Adrenal gland (tissue), 12 donors: ENCODE data around the gene PTPRN2. TPM values are rescaled to one million over a fixed set of nuclear protein-coding genes. Genes with fewer than 3 reads are reported as not detected.

Source experiments
- DNase-seq, 7 donors: peaks; one replicate each; pipeline ENCODE4 v3.0.0-alpha.2; 2019 to 2020
- H3K27ac ChIP-seq, 5 donors: fragments of 200-600 bp; sonication (generic) in 4 of 5; 1 replicate in 3 of 5; 2 replicates in 2 of 5; pipeline versions ENCODE4 v1.5.1 to v1.8.0; 2016 to 2020; ENCODE audit warnings: mild to moderate bottlenecking in 1 of 5
- H3K27me3 ChIP-seq: fragments of 200-600 bp; 2 replicates; pipeline ENCODE4 v1.8.0; 2021
- H3K36me3 ChIP-seq, 2 donors: fragments of 200-600 bp; replicated peaks in 1 of 2; 1 replicate in 1 of 2; 2 replicates in 1 of 2; pipeline versions ENCODE4 v1.5.1 to v1.8.0; 2018 to 2022
- H3K4me1 ChIP-seq, 2 donors: fragments of 200-600 bp; replicated peaks in 1 of 2; 1 replicate in 1 of 2; 2 replicates in 1 of 2; pipeline versions ENCODE4 v1.5.1 to v1.8.0; 2018 to 2021
- H3K4me3 ChIP-seq, 4 donors: fragments of 200-600 bp; sonication (generic) in 3 of 4; one replicate each; pipeline ENCODE4 v1.5.1; 2016 to 2018
- H3K9me3 ChIP-seq, 3 donors: fragments of 200-600 bp; sonication (generic) in 1 of 3; replicated peaks in 1 of 3; 1 replicate in 2 of 3; 2 replicates in 1 of 3; pipeline versions ENCODE4 v1.5.1 to v1.8.0; 2016 to 2021
- POLR2A ChIP-seq, 2 donors: fragments of 450-650 bp; IDR thresholded peaks; one replicate each; pipeline ENCODE4 v1.6.1; 2017; ENCODE audit warnings: antibody characterized with exemption in 2 of 2, mild to moderate bottlenecking in 2 of 2, moderate library complexity in 1 of 2
- WGBS, 4 donors: extraction: QIAGEN DNeasy Blood & Tissue Kit in 2 of 4; methylation state at CpG; one replicate each; pipeline versions ENCODE4 v1.1.5 to v1.1.7; 2013 to 2017; 5-methylcytosine and 5-hydroxymethylcytosine counted together
- intact Hi-C, 2 donors: fragments of 100-400 bp; cut with DNase I; formaldehyde crosslinking; loops; one replicate each; pipeline versions ENCODE4 v1.14.1 to v1.15.0; 2022 to 2023
- polyA plus RNA-seq, 3 donors: library from polyadenylated mRNA; stranded (reverse); fragments of 200-250 nt in 2 of 3; fragments of 350-450 nt in 1 of 3; fragmentation: Illumina TruSeq in 1 of 3; extraction: RNeasy Lipid Tissue Mini Kit (QIAGEN cat#74804) in 1 of 3; gene quantifications; one replicate each; pipeline ENCODE4 v1.2.3, GENCODE V29; 2013 to 2014
- total RNA-seq, 9 donors: library from RNA; depleted of rRNA in 4 of 9; stranded (reverse); fragments of >200 nt in 4 of 9; fragments of 120-200 nt in 1 of 9; fragmentation: NEBNext Ultra II Directional in 1 of 9; extraction: Animal tissue kit (Norgen Biotek cat#: 25700) in 1 of 9; gene quantifications; one replicate each; pipeline versions ENCODE4 v1.1.0 to v1.2.4, GENCODE V29; 2013 to 2023
- TF ChIP-seq, protein P1 (sequence below), 6 experiments: fragments of 450-650 bp in 4 of 6; fragments of 200-600 bp in 2 of 6; sonication (generic) in 1 of 6; IDR thresholded peaks; 1 replicate in 5 of 6; 2 replicates in 1 of 6; pipeline versions ENCODE4 v1.5.1 to v1.8.0; 2016 to 2021; ENCODE audit warnings: antibody characterized with exemption in 6 of 6, mild to moderate bottlenecking in 2 of 6, moderate library complexity in 1 of 6
- donor health status: healthy with polysubstance abuse.
- donor health status: Bipolar disorder and iron deficiency.
- donor health status: DM: yes; HTN: yes; CAD: no.
- donor health status: DM: no; HTN: no; CAD: no.
- donor health status: DM: no; HTN: no; CAD: no.
- donor health status: DM: yes; HTN: yes; CAD: no.

The PTPRN2 gene
- total and polyA plus RNA-seq, 12 donors, result 2.2 to 16.2 (median 3.4) TPM

DNA sequence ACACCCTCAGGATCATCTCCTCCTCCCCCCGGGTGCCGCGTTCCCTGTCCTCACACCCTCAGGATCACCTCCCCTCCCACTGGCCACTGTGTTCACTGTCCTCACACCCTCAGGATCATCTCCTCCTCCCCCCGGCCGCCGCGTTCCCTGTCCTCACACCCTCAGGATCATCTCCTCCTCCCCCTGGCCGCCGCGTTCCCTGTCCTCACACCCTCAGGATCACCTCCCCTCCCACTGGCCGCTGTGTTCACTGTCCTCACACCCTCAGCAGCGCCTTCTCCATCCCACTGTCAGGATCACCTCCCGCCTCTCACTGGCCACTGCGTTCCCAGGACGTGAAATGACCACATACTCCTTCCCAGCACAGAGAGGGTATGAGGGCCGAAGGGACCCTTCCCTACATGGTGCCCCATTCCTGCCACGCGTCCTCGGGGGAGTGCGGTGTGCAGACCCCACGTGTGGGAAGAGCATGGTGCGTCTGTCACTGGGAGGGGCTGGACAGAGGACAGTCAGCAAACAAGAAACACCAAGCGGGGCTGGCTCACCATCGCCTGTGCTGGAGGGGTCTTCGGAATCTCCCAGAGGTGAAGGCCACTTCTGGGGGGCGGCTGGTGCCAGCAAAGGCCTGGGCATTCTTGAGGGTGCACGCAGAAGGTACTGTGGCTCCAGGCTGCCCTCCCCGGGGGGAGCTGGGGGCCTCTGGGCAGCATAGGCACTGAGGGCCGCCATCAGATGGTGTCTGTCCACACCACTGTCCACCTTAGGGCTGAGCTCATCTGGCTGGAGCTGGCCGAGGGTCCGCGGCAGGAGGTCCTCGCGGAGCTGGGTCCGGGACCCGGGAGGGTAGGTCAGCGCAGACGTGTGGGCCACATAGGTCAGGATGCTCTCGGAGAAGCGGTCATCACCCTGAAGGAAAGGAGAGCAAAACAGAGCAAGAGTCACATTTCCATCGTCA is 421.0 kb downstream of the PTPRN2 start:
- 84 to 89% (median 85%) methylated on average over 39 to 41 of the region's 41 CpGs for whole genome bisulfite sequencing, 4 donors
- Histone ChIP-seq H3K36me3 (no peaks in the 10 kb centered on the region), H3K9me3 (no peaks in the 10 kb centered on the region), H3K4me3 (no peak overlapping the region), H3K4me1 (no peaks in the 10 kb centered on the region), H3K27me3 (no peaks in the 10 kb centered on the region), H3K27ac (no peak overlapping the region)
- DNase-seq, result peak in 2 of 7 donors; percentile 18 to 45
- intact Hi-C loops, result no loop called here
- no peak for TF ChIP-seq POLR2A (IDR thresholded peaks at IDR 0.05)
- TF ChIP-seq, protein P1, sequence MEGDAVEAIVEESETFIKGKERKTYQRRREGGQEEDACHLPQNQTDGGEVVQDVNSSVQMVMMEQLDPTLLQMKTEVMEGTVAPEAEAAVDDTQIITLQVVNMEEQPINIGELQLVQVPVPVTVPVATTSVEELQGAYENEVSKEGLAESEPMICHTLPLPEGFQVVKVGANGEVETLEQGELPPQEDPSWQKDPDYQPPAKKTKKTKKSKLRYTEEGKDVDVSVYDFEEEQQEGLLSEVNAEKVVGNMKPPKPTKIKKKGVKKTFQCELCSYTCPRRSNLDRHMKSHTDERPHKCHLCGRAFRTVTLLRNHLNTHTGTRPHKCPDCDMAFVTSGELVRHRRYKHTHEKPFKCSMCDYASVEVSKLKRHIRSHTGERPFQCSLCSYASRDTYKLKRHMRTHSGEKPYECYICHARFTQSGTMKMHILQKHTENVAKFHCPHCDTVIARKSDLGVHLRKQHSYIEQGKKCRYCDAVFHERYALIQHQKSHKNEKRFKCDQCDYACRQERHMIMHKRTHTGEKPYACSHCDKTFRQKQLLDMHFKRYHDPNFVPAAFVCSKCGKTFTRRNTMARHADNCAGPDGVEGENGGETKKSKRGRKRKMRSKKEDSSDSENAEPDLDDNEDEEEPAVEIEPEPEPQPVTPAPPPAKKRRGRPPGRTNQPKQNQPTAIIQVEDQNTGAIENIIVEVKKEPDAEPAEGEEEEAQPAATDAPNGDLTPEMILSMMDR (IDR thresholded peaks at IDR 0.05), result no peak

DNA sequence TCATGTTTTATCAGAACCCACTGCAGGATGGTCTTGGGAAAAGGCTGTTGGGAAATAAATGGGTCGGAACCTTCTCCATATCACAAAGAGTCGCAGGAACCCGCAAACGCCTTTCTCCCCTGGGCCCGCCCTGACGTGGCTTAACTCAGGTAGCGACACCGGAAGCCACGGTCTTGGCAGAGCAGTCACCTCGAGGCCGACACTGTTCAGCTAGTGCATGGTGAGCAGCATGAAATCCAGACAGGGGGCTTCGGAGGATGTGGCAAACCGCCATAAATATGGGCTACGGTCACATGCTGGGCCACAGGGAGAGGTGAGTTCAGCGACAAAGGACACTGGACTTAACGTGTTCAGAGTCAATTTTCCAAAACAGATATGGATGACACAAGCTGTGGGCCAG is 421.9 kb downstream of the PTPRN2 start:
- intact Hi-C loops, result no loop called here
- Histone ChIP-seq H3K27ac (no peak overlapping the region), H3K9me3 (no peaks in the 10 kb centered on the region), H3K4me1 (no peaks in the 10 kb centered on the region), H3K27me3 (no peaks in the 10 kb centered on the region), H3K36me3 (no peaks in the 10 kb centered on the region), H3K4me3 (no peak overlapping the region)
- TF ChIP-seq, protein P1 (IDR thresholded peaks at IDR 0.05), result no peak
- TF ChIP-seq POLR2A (IDR thresholded peaks at IDR 0.05), result no peak
- WGBS, 4 donors, result 84 to 89% (median 85%) methylated on average over 15 to 16 of the region's 16 CpGs
- DNase-seq, result peak in 1 of 7 donors; percentile 40

DNA sequence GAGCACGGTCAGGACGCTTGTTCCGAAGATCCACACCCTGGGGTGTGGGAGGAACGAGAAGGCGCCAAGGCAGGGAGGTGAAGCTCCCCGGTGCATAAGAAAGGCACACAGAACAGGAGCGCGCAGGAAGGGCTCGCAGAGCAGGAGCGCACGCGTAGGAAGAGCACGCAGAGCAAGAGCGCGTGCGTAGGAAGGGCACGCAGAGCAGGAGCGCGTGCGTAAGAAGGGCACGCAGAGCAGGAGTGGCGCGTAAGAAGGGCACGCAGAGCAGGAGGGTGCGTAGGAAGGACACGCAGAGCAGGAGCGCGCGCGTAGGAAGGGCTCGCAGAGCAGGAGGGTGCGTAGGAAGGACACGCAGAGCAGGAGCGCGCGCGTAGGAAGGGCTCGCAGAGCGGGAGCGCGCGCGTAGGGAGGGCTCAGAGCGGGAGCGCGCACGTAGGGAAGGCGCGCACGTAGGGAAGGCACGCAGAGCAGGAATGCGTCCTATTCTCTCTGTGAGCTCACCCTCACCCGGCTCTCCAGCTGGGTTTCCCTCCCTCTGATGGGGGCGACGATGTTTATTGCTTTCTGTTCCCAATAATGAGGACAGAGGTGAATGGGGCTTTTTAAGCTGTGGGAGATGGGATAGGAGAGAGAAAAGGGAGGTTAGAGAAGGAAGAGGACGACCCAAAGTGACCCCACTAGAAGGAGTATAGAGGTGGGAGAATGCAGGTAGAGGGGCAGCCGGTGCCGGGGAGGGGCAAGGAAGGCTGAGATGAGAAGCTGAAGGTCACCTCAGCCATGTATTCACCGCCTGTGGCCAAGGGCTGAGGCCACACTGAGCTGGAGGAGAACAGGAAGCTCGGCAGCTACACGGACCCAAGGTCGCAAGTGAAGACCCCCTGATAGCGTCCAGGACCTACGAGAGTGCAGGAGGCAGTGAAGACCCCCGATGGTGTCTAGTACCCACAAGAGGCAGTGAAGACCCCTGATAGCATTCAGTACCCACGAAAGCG is 423.2 kb downstream of the PTPRN2 start:
- Histone ChIP-seq H3K36me3 (no peaks in the 10 kb centered on the region), H3K27ac (no peak overlapping the region), H3K27me3 (no peaks in the 10 kb centered on the region), H3K4me1 (no peaks in the 10 kb centered on the region), H3K4me3 (no peak overlapping the region), H3K9me3 (no peaks in the 10 kb centered on the region)
- peak in 1 of 7 donors; percentile 33 for DNase-seq
- no peak for TF ChIP-seq POLR2A (IDR thresholded peaks at IDR 0.05)
- TF ChIP-seq, protein P1 (IDR thresholded peaks at IDR 0.05), result no peak
- 44 to 77% (median 55%) methylated on average over 53 to 67 of the region's 67 CpGs for WGBS, 4 donors
- intact Hi-C loops, result no loop called here

DNA sequence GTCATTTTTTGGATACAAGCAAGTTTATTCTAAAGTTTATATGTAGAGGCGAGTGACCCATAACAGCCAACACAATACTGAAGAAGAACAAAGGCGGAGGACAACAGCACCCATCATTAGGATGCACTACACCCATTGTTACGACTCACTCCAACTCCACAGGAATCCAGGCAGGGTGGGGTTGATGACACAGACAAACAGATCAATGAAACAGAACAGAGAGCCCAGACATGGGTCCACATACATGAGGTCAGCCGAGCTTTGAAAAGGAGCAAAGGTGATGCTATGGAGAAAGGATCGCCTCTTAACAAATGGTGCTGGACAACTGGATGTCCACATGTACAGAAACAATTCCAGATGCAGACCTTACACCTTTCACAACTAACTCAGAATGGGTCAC is 426.4 kb downstream of the PTPRN2 start:
- Histone ChIP-seq H3K27ac (no peak overlapping the region), H3K9me3 (no peaks in the 10 kb centered on the region), H3K4me1 (no peaks in the 10 kb centered on the region), H3K4me3 (no peak overlapping the region), H3K27me3 (no peaks in the 10 kb centered on the region), H3K36me3 (no peaks in the 10 kb centered on the region)
- TF ChIP-seq POLR2A (IDR thresholded peaks at IDR 0.05), result no peak
- TF ChIP-seq, protein P1 (IDR thresholded peaks at IDR 0.05), result no peak
- intact Hi-C loops, result no loop called here
- DNase-seq, result peak in 1 of 7 donors; percentile 31
- 73 to 84% (median 81%) methylated on average over 5 of the region's 5 CpGs for WGBS, 4 donors
